ENCODE measurements around the gene CHST3.
"Not testable (repeated sequence)": the region's sequence is repeated elsewhere in the genome, so short reads cannot be mapped to it uniquely, and the experiment has no call there.

Gene CHST3

GRCh38 chr10:72013202-72013945 is 49.2 kb downstream of the CHST3 start:
- no peak for DNase-seq

- no peak for DNase-seq
Observed at GRCh38 chr10:72014197-72014596, 50.0 kb downstream of the CHST3 start.

GRCh38 chr10:72014785-72015480 is 50.7 kb downstream of the CHST3 start:
- no peak for DNase-seq

- DNase-seq = no peak
Observed at GRCh38 chr10:72015841-72016240, 51.6 kb downstream of the CHST3 start.

GRCh38 chr10:72016608-72017300 is 52.6 kb downstream of the CHST3 start:
- DNase-seq = no peak

- no peak for DNase-seq
Observed at GRCh38 chr10:72019085-72019876, 55.1 kb downstream of the CHST3 start.

GRCh38 chr10:72020914-72021809 is 57.0 kb downstream of the CHST3 start:
- DNase-seq = no peak

- DNase-seq = no peak
Observed at GRCh38 chr10:72022228-72022627, 58.0 kb downstream of the CHST3 start.

GRCh38 chr10:72024596-72024995 is 60.4 kb downstream of the CHST3 start:
- no peak for DNase-seq

GRCh38 chr10:72025400-72025799 is 61.2 kb downstream of the CHST3 start:
- DNase-seq = no peak

GRCh38 chr10:72025832-72026231 is 61.6 kb downstream of the CHST3 start:
- DNase-seq = no peak

GRCh38 chr10:72026278-72027111 is 62.3 kb downstream of the CHST3 start:
- no peak for DNase-seq

GRCh38 chr10:72027498-72027897 is 63.3 kb downstream of the CHST3 start:
- DNase-seq = no peak

GRCh38 chr10:72029414-72029813 is 65.2 kb downstream of the CHST3 start:
- no peak for DNase-seq

- no peak for DNase-seq
Observed at GRCh38 chr10:72030762-72031543, 66.8 kb downstream of the CHST3 start.

GRCh38 chr10:72031706-72032105 is 67.5 kb downstream of the CHST3 start:
- no peak for DNase-seq

- DNase-seq = not testable (repeated sequence)
Observed at GRCh38 chr10:72032409-72033162, 68.4 kb downstream of the CHST3 start.

GRCh38 chr10:72034040-72034499 is 69.9 kb downstream of the CHST3 start:
- DNase-seq = no peak

GRCh38 chr10:72034761-72035160 is 70.6 kb downstream of the CHST3 start:
- no peak for DNase-seq
